HL-60 (cell line): Measurements from ENCODE around the gene CNST.

Source experiments
- DNase-seq, 2 experiments: peaks; one replicate each; pipeline ENCODE4 v3.0.0-alpha.2; 2010 to 2020; ENCODE audit warnings: low read depth in 1 of 2, low spot score in 1 of 2
- H3K27ac ChIP-seq: fragments of 250-450 bp; sonication (Bioruptor Pico); replicated peaks from 2 replicates; pipeline ENCODE4 v1.5.1; 2020; ENCODE audit warnings: mild to moderate bottlenecking, moderate library complexity
- H3K27me3 ChIP-seq: fragments of 250-450 bp; sonication (Bioruptor Pico); 2 replicates; pipeline ENCODE4 v1.5.1; 2021; ENCODE audit warnings: mild to moderate bottlenecking, moderate library complexity; ENCODE audit not compliant: insufficient read depth, poor library complexity, severe bottlenecking
- H3K4me3 ChIP-seq: replicated peaks from 2 replicates; pipeline ENCODE4 v1.5.1; 2011; ENCODE audit warnings: mild to moderate bottlenecking, control low read depth, low read length; ENCODE audit not compliant: insufficient read depth
- CTCF ChIP-seq: IDR thresholded peaks from one replicate; pipeline ENCODE4 v1.5.1; 2011; ENCODE audit warnings: low read length, control low read depth, inconsistent platforms; ENCODE audit not compliant: insufficient read depth
- GABPA ChIP-seq: IDR thresholded peaks from 2 replicates; pipeline ENCODE4 v1.6.1; 2012; ENCODE audit warnings: low read depth
- POLR2AphosphoS5 ChIP-seq: IDR thresholded peaks from 2 replicates; pipeline ENCODE4 v1.6.1; 2012; ENCODE audit warnings: low read depth
- REST ChIP-seq: IDR thresholded peaks from 2 replicates; pipeline ENCODE4 v1.6.1; 2012; ENCODE audit warnings: low read depth; ENCODE audit not compliant: insufficient replicate concordance
- SPI1 ChIP-seq: IDR thresholded peaks from 2 replicates; pipeline ENCODE4 v1.6.1; 2012; ENCODE audit warnings: low read depth, mild to moderate bottlenecking, borderline replicate concordance

Gene CNST

GRCh38 chr1:246617156-246617555, 50.9 kb downstream of the CNST start:
- no peak overlapping the region for H3K4me3 ChIP-seq
- TF ChIP-seq GABPA (no peak), CTCF (no peak), POLR2AphosphoS5 (no peak), SPI1 (no peak), REST (no peak)
- H3K27ac ChIP-seq = no peak overlapping the region
- no peak for DNase-seq
- no peaks in the 10 kb centered on the region for H3K27me3 ChIP-seq

- DNase-seq = no peak
- Histone ChIP-seq H3K27ac (no peak overlapping the region), H3K4me3 (no peak overlapping the region), H3K27me3 (no peaks in the 10 kb centered on the region)
- TF ChIP-seq POLR2AphosphoS5 (no peak), CTCF (no peak), SPI1 (no peak), GABPA (no peak), REST (no peak)
Observed at GRCh38 chr1:246617768-246618167, 51.5 kb downstream of the CNST start.

GRCh38 chr1:246618240-246618808, 52.1 kb downstream of the CNST start:
- TF ChIP-seq GABPA (no peak), SPI1 (no peak), REST (no peak), POLR2AphosphoS5 (no peak), CTCF (no peak)
- no peak for DNase-seq
- H3K4me3 ChIP-seq = no peak overlapping the region
- no peak overlapping the region for H3K27ac ChIP-seq
- no peaks in the 10 kb centered on the region for H3K27me3 ChIP-seq
